GM23338 (cell line): Measurements from ENCODE around the gene SLC7A14. TPM values are rescaled to one million over a fixed set of nuclear protein-coding genes. Genes with fewer than 3 reads are reported as not detected.

ENCODE experiments used
- ATAC-seq: fragments of 200-7000 bp; cut with Tn5 transposase; 3 replicates; pipeline ENCODE4 v1.9.1; 2020
- DNase-seq: peaks from one replicate; pipeline ENCODE4 v3.0.0-alpha.2; 2015; ENCODE audit warnings: low spot score
- H2AFZ ChIP-seq: fragments of 200-600 bp; sonication (generic); 2 replicates; pipeline ENCODE4 v1.8.0; 2016; ENCODE audit warnings: antibody characterized with exemption, mild to moderate bottlenecking, moderate library complexity
- H3F3A ChIP-seq: fragments of 200-600 bp; sonication (generic); replicated peaks from 2 replicates; pipeline ENCODE4 v1.8.0; 2017; ENCODE audit warnings: antibody characterized with exemption, mixed run types, low read depth
- H3K27ac ChIP-seq: fragments of 200-600 bp; sonication (generic); 2 replicates; pipeline ENCODE4 v1.6.1; 2016; ENCODE audit warnings: low read depth
- H3K27me3 ChIP-seq: fragments of 200-600 bp; sonication (generic); 2 replicates; pipeline ENCODE4 v1.8.0; 2016; ENCODE audit warnings: mild to moderate bottlenecking, mixed run types, moderate library complexity; ENCODE audit not compliant: insufficient read depth
- H3K36me3 ChIP-seq: fragments of 200-600 bp; sonication (generic); 2 replicates; pipeline ENCODE4 v1.8.0; 2016; ENCODE audit warnings: mild to moderate bottlenecking; ENCODE audit not compliant: insufficient read depth
- H3K4me1 ChIP-seq: fragments of 200-600 bp; sonication (generic); 2 replicates; pipeline ENCODE4 v1.8.0; 2016; ENCODE audit warnings: mild to moderate bottlenecking, moderate library complexity; ENCODE audit not compliant: insufficient read depth
- H3K4me2 ChIP-seq: fragments of 200-600 bp; sonication (generic); 2 replicates; pipeline ENCODE4 v1.7.1; 2017; ENCODE audit warnings: mixed run types
- H3K4me3 ChIP-seq: fragments of 200-600 bp; sonication (generic); 2 replicates; pipeline ENCODE4 v1.6.1; 2016; ENCODE audit warnings: mixed run types
- H3K79me2 ChIP-seq: fragments of 200-600 bp; sonication (generic); replicated peaks from 2 replicates; pipeline ENCODE4 v1.8.0; 2017; ENCODE audit warnings: mild to moderate bottlenecking; ENCODE audit not compliant: insufficient read depth
- H3K9me2 ChIP-seq: fragments of 200-600 bp; sonication (generic); 2 replicates; pipeline ENCODE4 v1.8.0; 2017; ENCODE audit not compliant: insufficient read depth
- H4K20me1 ChIP-seq: fragments of 200-600 bp; sonication (generic); replicated peaks from 2 replicates; pipeline ENCODE4 v1.8.0; 2017; ENCODE audit warnings: mild to moderate bottlenecking; ENCODE audit not compliant: insufficient read depth
- H3K27ac Mint-ChIP-seq: 2 replicates; pipeline ENCODE4 v1.8.0; 2020; ENCODE audit warnings: inconsistent platforms, mild to moderate bottlenecking, moderate library complexity, mixed read lengths
- H3K27me3 Mint-ChIP-seq: 3 replicates; pipeline ENCODE4 v1.8.0; 2022; ENCODE audit warnings: low read depth, mild to moderate bottlenecking, moderate library complexity, mixed read lengths, inconsistent platforms; ENCODE audit not compliant: insufficient read depth, poor library complexity
- H3K36me3 Mint-ChIP-seq: 3 replicates; pipeline ENCODE4 v1.8.0; 2021; ENCODE audit warnings: low read depth, mild to moderate bottlenecking, inconsistent platforms, moderate library complexity, mixed read lengths
- H3K4me1 Mint-ChIP-seq: 3 replicates; pipeline ENCODE4 v1.8.0; 2020; ENCODE audit warnings: mild to moderate bottlenecking, inconsistent platforms, mixed read lengths
- H3K4me3 Mint-ChIP-seq: 3 replicates; pipeline ENCODE4 v1.8.0; 2021; ENCODE audit warnings: moderate library complexity, mild to moderate bottlenecking, inconsistent platforms, mixed read lengths
- H3K9me3 Mint-ChIP-seq: 3 replicates; pipeline ENCODE4 v1.8.0; 2020; ENCODE audit warnings: moderate library complexity, mild to moderate bottlenecking, inconsistent platforms, mixed read lengths
- CREB1 ChIP-seq: fragments of 250-450 bp; sonication (Bioruptor Pico); IDR thresholded peaks from 2 replicates; pipeline ENCODE4 v1.5.0; 2020; ENCODE audit warnings: low read depth, mild to moderate bottlenecking, moderate library complexity
- EZH2 ChIP-seq: fragments of 200-600 bp; sonication (generic); IDR thresholded peaks from one replicate; pipeline ENCODE4 v1.8.0; 2017; ENCODE audit warnings: antibody characterized with exemption, mild to moderate bottlenecking, low read depth; ENCODE audit not compliant: unreplicated experiment
- EZH2phosphoT487 ChIP-seq: fragments of 200-600 bp; sonication (generic); IDR thresholded peaks from one replicate; pipeline ENCODE4 v1.8.1; 2018; ENCODE audit warnings: antibody characterized with exemption; ENCODE audit not compliant: unreplicated experiment
- JUNB ChIP-seq: IDR thresholded peaks from one replicate; pipeline ENCODE4 v1.6.1; 2016; ENCODE audit warnings: antibody characterized with exemption; ENCODE audit not compliant: unreplicated experiment
- NANOG ChIP-seq: IDR thresholded peaks from 2 replicates; pipeline ENCODE4 v1.6.1; 2016; ENCODE audit warnings: antibody characterized with exemption, borderline replicate concordance
- POLR2AphosphoS5 ChIP-seq: IDR thresholded peaks from 2 replicates; pipeline ENCODE4 v1.6.1; 2016; ENCODE audit warnings: antibody characterized with exemption, low read depth
- STAT1 ChIP-seq: IDR thresholded peaks from one replicate; pipeline ENCODE4 v1.6.1; 2016; ENCODE audit warnings: antibody characterized with exemption; ENCODE audit not compliant: unreplicated experiment
- ZNF114 ChIP-seq: fragments of 250-450 bp; sonication (Bioruptor Pico); IDR thresholded peaks from 2 replicates; pipeline ENCODE4 v1.5.0; 2020; ENCODE audit warnings: mild to moderate bottlenecking, moderate library complexity
- ZNF331 ChIP-seq: fragments of 250-450 bp; sonication (Bioruptor Pico); IDR thresholded peaks from 2 replicates; pipeline ENCODE4 v1.5.0; 2020; ENCODE audit warnings: low read depth, mild to moderate bottlenecking, moderate library complexity
- polyA plus RNA-seq: library from polyadenylated mRNA; unstranded; fragments of >200 nt; fragmentation: Nextera tagmentation; extraction: Ambion mirVana; gene quantifications from 2 replicates; pipeline ENCODE4 v1.2.1, GENCODE V29; 2016
- total RNA-seq: library from RNA; depleted of rRNA; stranded (reverse); fragments of >200 nt; shearing (Covaris generic); gene quantifications from 2 replicates; pipeline ENCODE4 v1.2.3, GENCODE V29; 2014
- TF ChIP-seq, protein P1 (sequence below): fragments of 250-450 bp; sonication (Bioruptor Pico); IDR thresholded peaks from 2 replicates; pipeline ENCODE4 v1.5.0; 2020; ENCODE audit warnings: mild to moderate bottlenecking, moderate library complexity
- TF ChIP-seq, protein P2 (sequence below): IDR thresholded peaks from one replicate; pipeline ENCODE4 v1.6.1; 2018; ENCODE audit warnings: antibody characterized with exemption; ENCODE audit not compliant: unreplicated experiment
- TF ChIP-seq, protein P3 (sequence below), 2 experiments: fragments of 200-600 bp in 1 of 2; sonication (generic) in 1 of 2; conservative IDR thresholded peaks; 2 replicates each; pipeline versions ENCODE4 v1.5.1 to v1.6.1; 2016 to 2017; ENCODE audit warnings: antibody characterized with exemption in 2 of 2, low read depth in 2 of 2, mild to moderate bottlenecking in 2 of 2, moderate library complexity in 1 of 2
- TF ChIP-seq, protein P4 (sequence below): IDR thresholded peaks from 2 replicates; pipeline ENCODE4 v1.6.1; 2016; ENCODE audit warnings: antibody characterized with exemption

Gene SLC7A14
- total and polyA plus RNA-seq, 2 experiments from 2014 or later = 0.49 to 0.82 TPM

DNA sequence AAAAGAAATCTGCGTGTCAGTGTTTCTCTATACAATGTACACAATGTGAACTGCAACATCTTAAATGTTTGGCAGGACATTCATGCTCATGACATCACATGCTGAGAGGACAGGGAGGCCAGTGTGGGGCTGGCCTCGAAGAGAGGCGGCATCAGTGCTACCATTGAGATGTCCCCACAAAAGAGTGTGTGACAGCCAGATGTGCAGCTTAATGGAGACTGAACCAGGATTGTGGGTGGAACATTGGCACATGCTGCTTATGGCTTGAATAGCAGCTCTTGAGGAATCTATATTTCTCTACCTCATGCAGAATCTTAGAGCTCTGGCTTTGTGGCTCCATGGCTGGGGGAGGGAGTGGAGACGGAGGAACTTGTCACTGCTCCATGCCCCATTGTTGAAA lies 148.7 kb downstream of the SLC7A14 start:
- Histone ChIP-seq H3K4me2 (no peak overlapping the region), H3K27me3 (no peaks in the 10 kb centered on the region), H2AFZ (no peak overlapping the region), H3K9me2 (peaks cover 12% of the 10 kb centered on the region; the same call in 1 of the 2 replicates), H3K27ac (no peak overlapping the region), H3K4me1 (0 out of 2 replicates have a peak, but pooled peaks cover 6% of the 10 kb centered on the region), H3K4me3 (no peak overlapping the region), H4K20me1 (no peaks in the 10 kb centered on the region), H3K36me3 (no peaks in the 10 kb centered on the region), H3K79me2 (no peaks in the 10 kb centered on the region), H3F3A (no peaks in the 10 kb centered on the region)
- DNase-seq (no peak), ATAC-seq (no peak)
- Mint-ChIP-seq H3K9me3 (no peaks in the 10 kb centered on the region), H3K36me3 (no peaks in the 10 kb centered on the region), H3K27ac (no peak overlapping the region), H3K27me3 (peaks cover 3% of the 10 kb centered on the region), H3K4me3 (no peak overlapping the region), H3K4me1 (peaks cover 9% of the 10 kb centered on the region; the same call in 2 of the 3 replicates)
- TF ChIP-seq ZNF331 (CRISPR knock-in tag) = no peak
- TF ChIP-seq, protein P1, sequence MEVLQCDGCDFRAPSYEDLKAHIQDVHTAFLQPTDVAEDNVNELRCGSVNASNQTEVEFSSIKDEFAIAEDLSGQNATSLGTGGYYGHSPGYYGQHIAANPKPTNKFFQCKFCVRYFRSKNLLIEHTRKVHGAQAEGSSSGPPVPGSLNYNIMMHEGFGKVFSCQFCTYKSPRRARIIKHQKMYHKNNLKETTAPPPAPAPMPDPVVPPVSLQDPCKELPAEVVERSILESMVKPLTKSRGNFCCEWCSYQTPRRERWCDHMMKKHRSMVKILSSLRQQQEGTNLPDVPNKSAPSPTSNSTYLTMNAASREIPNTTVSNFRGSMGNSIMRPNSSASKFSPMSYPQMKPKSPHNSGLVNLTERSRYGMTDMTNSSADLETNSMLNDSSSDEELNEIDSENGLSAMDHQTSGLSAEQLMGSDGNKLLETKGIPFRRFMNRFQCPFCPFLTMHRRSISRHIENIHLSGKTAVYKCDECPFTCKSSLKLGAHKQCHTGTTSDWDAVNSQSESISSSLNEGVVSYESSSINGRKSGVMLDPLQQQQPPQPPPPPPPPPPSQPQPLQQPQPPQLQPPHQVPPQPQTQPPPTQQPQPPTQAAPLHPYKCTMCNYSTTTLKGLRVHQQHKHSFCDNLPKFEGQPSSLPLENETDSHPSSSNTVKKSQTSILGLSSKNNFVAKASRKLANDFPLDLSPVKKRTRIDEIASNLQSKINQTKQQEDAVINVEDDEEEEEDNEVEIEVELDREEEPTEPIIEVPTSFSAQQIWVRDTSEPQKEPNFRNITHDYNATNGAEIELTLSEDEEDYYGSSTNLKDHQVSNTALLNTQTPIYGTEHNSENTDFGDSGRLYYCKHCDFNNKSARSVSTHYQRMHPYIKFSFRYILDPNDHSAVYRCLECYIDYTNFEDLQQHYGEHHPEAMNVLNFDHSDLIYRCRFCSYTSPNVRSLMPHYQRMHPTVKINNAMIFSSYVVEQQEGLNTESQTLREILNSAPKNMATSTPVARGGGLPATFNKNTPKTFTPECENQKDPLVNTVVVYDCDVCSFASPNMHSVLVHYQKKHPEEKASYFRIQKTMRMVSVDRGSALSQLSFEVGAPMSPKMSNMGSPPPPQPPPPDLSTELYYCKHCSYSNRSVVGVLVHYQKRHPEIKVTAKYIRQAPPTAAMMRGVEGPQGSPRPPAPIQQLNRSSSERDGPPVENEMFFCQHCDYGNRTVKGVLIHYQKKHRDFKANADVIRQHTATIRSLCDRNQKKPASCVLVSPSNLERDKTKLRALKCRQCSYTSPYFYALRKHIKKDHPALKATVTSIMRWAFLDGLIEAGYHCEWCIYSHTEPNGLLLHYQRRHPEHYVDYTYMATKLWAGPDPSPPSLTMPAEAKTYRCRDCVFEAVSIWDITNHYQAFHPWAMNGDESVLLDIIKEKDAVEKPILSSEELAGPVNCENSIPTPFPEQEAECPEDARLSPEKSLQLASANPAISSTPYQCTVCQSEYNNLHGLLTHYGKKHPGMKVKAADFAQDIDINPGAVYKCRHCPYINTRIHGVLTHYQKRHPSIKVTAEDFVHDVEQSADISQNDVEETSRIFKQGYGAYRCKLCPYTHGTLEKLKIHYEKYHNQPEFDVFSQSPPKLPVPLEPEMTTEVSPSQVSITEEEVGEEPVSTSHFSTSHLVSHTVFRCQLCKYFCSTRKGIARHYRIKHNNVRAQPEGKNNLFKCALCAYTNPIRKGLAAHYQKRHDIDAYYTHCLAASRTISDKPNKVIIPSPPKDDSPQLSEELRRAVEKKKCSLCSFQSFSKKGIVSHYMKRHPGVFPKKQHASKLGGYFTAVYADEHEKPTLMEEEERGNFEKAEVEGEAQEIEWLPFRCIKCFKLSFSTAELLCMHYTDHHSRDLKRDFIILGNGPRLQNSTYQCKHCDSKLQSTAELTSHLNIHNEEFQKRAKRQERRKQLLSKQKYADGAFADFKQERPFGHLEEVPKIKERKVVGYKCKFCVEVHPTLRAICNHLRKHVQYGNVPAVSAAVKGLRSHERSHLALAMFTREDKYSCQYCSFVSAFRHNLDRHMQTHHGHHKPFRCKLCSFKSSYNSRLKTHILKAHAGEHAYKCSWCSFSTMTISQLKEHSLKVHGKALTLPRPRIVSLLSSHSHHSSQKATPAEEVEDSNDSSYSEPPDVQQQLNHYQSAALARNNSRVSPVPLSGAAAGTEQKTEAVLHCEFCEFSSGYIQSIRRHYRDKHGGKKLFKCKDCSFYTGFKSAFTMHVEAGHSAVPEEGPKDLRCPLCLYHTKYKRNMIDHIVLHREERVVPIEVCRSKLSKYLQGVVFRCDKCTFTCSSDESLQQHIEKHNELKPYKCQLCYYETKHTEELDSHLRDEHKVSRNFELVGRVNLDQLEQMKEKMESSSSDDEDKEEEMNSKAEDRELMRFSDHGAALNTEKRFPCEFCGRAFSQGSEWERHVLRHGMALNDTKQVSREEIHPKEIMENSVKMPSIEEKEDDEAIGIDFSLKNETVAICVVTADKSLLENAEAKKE (CRISPR knock-in tag) = no peak
- TF ChIP-seq, protein P2, sequence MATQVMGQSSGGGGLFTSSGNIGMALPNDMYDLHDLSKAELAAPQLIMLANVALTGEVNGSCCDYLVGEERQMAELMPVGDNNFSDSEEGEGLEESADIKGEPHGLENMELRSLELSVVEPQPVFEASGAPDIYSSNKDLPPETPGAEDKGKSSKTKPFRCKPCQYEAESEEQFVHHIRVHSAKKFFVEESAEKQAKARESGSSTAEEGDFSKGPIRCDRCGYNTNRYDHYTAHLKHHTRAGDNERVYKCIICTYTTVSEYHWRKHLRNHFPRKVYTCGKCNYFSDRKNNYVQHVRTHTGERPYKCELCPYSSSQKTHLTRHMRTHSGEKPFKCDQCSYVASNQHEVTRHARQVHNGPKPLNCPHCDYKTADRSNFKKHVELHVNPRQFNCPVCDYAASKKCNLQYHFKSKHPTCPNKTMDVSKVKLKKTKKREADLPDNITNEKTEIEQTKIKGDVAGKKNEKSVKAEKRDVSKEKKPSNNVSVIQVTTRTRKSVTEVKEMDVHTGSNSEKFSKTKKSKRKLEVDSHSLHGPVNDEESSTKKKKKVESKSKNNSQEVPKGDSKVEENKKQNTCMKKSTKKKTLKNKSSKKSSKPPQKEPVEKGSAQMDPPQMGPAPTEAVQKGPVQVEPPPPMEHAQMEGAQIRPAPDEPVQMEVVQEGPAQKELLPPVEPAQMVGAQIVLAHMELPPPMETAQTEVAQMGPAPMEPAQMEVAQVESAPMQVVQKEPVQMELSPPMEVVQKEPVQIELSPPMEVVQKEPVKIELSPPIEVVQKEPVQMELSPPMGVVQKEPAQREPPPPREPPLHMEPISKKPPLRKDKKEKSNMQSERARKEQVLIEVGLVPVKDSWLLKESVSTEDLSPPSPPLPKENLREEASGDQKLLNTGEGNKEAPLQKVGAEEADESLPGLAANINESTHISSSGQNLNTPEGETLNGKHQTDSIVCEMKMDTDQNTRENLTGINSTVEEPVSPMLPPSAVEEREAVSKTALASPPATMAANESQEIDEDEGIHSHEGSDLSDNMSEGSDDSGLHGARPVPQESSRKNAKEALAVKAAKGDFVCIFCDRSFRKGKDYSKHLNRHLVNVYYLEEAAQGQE = no peak
- TF ChIP-seq, protein P3, sequence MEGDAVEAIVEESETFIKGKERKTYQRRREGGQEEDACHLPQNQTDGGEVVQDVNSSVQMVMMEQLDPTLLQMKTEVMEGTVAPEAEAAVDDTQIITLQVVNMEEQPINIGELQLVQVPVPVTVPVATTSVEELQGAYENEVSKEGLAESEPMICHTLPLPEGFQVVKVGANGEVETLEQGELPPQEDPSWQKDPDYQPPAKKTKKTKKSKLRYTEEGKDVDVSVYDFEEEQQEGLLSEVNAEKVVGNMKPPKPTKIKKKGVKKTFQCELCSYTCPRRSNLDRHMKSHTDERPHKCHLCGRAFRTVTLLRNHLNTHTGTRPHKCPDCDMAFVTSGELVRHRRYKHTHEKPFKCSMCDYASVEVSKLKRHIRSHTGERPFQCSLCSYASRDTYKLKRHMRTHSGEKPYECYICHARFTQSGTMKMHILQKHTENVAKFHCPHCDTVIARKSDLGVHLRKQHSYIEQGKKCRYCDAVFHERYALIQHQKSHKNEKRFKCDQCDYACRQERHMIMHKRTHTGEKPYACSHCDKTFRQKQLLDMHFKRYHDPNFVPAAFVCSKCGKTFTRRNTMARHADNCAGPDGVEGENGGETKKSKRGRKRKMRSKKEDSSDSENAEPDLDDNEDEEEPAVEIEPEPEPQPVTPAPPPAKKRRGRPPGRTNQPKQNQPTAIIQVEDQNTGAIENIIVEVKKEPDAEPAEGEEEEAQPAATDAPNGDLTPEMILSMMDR (conservative IDR thresholded peaks at IDR 0.05; ENCODE audit: low read depth in 2 of 2) = no peak
- no peak for TF ChIP-seq POLR2AphosphoS5
- TF ChIP-seq STAT1 = no peak
- TF ChIP-seq EZH2 = no peak
- TF ChIP-seq, protein P4, sequence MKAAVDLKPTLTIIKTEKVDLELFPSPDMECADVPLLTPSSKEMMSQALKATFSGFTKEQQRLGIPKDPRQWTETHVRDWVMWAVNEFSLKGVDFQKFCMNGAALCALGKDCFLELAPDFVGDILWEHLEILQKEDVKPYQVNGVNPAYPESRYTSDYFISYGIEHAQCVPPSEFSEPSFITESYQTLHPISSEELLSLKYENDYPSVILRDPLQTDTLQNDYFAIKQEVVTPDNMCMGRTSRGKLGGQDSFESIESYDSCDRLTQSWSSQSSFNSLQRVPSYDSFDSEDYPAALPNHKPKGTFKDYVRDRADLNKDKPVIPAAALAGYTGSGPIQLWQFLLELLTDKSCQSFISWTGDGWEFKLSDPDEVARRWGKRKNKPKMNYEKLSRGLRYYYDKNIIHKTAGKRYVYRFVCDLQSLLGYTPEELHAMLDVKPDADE = no peak
- TF ChIP-seq NANOG = no peak
- TF ChIP-seq EZH2phosphoT487 = no peak
- TF ChIP-seq ZNF114 (CRISPR knock-in tag) = no peak
- TF ChIP-seq JUNB = no peak
- TF ChIP-seq CREB1 (CRISPR knock-in tag) = no peak
